ENCODE data around the gene MRI1.
"Not testable (repeated sequence)": the region's sequence is repeated elsewhere in the genome, so short reads cannot be mapped to it uniquely, and the experiment has no call there.

MRI1 gene

GRCh38 chr19:13768510-13768909, 4.2 kb downstream of the MRI1 start:
- H3K27ac ChIP-seq: no peak overlapping the region
- TF ChIP-seq ZFX (IDR thresholded peaks at IDR 0.05; ENCODE audit: borderline replicate concordance) (no peak), CTCF (IDR thresholded peaks at IDR 0.05) (no peak)

- H3K27ac ChIP-seq: no peak overlapping the region
- no peak for TF ChIP-seq CTCF (IDR thresholded peaks at IDR 0.05)
- TF ChIP-seq ZFX (IDR thresholded peaks at IDR 0.05; ENCODE audit: borderline replicate concordance): no peak
Observed at GRCh38 chr19:13770013-13770635, 5.8 kb downstream of the MRI1 start.

DNA sequence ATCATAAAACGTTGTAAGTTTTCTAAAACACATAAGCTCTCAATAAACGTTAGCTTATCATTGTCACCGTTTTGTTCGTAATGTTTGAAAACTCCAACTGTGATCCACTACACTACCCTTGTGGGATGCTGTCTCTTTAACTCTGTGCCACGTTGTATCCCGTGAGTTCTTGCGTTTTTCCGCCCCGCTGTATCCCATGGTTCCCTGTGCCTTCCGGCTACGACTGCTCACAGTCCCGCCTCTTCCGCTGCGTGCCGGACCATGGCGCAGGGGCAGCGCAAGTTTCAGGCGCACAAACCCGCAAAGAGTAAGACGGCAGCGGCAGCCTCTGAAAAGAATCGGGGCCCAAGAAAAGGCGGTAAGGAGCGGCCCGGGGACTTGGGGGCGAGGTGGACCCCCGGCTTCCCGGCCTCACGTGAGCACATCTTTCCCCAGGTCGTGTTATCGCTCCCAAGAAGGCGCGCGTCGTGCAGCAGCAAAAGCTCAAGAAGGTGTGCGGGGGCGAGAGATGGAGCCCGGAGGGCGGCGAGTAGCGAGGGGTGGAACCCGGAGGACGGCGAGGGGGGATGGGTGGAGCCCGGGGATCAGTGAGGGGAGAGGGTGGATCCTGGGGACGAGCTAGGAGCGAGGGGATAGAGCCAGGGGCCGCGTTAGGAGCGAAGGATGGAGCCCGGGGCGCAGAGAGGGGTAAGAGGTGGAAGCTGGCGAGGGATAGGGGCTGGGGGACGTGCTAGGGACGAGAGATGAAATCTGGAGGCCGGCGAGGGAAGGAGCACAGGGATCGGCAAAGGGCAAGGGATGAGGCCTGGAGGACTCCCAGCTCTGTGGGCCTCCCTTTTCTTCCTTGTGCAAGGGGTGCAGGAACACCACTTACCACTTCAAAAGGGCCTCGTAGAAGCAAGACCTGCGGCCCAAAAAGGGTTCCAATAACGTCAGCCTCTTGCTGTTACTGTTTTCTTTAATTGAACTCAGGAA, 10.2 kb downstream of the MRI1 start, which contains the start of gene C19orf53:
C19orf53 (plus strand) TSS at position 240 of the 975 bp plus-strand sequence; CDS start at position 262, 22 bp downstream.
- no peak for TF ChIP-seq CTCF (IDR thresholded peaks at IDR 0.05)
- TF ChIP-seq ZFX (IDR thresholded peaks at IDR 0.05; ENCODE audit: borderline replicate concordance): no peak
- peak within 1 kb of the TSS; percentile 74 for H3K27ac ChIP-seq

- TF ChIP-seq ZFX (IDR thresholded peaks at IDR 0.05; ENCODE audit: borderline replicate concordance): no peak
- no peak for TF ChIP-seq CTCF (IDR thresholded peaks at IDR 0.05)
- H3K27ac ChIP-seq: no peak overlapping the region
Observed at GRCh38 chr19:13778398-13778797, 14.1 kb downstream of the MRI1 start.

GRCh38 chr19:13778847-13779246, 14.5 kb downstream of the MRI1 start:
- no peak for TF ChIP-seq ZFX (IDR thresholded peaks at IDR 0.05; ENCODE audit: borderline replicate concordance)
- TF ChIP-seq CTCF (IDR thresholded peaks at IDR 0.05): no peak
- no peak overlapping the region for H3K27ac ChIP-seq

- H3K27ac ChIP-seq: not testable (repeated sequence)
Observed at GRCh38 chr19:13779794-13780193, 15.5 kb downstream of the MRI1 start.

DNA sequence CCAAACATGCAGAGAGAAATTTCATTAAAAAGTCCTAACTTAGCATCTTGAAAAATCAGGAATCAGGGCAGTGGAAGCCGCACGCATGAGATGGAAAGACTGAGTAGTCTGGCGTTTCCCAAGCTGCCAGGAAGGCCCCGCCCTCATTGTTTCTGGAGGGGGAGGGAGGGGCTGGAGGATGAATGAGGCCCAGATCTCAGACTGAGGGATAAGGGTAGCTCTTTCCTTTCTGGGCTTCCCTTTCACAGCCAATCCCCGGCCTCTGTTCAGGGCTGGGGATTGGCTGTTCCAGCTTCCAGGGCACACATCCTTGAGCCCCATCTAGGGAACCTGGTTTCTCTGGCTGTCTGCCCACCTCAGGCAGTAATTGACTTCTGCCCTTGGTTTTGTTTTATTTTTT, 17.2 kb downstream of the MRI1 start:
- no peak overlapping the region for H3K27ac ChIP-seq
- no peak for TF ChIP-seq ZFX (IDR thresholded peaks at IDR 0.05; ENCODE audit: borderline replicate concordance)
- TF ChIP-seq CTCF (IDR thresholded peaks at IDR 0.05): no peak

Data from 22Rv1 (cell line).